Measurements from ENCODE around the gene EEIG1. TPM values are rescaled to one million over a fixed set of nuclear protein-coding genes. Genes with fewer than 3 reads are reported as not detected.

The EEIG1 gene
- total and polyA plus RNA-seq, 7 donors, result 3.6 to 11.4 (median 6.1) TPM

DNA sequence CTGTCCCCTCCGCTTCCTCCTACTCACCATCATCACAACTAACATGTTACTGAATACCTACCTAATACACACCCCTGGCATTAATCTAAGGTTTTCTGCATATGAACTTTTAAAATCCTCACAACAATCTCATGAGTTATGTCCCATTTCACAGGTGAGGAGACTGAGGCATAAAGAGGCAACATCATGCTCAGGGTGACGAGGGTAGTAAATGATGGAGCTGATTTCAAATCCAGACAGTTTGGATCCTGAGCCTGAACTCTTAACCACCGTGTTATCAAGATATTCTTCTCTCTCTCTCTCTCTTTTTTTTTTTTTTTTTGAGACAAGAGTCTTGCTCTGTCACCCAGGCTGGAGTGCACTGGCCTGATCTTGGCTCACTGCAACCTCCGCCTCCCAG, 12.9 kb upstream of the EEIG1 start:
- H3K4me3 ChIP-seq, result no peak overlapping the region
- H3K4me1 ChIP-seq, result peaks cover 8% of the 10 kb centered on the region
- no peaks in the 10 kb centered on the region for H3K27me3 ChIP-seq (ENCODE audit: insufficient read depth in 3 of 3, low read length in 2 of 3)
- WGBS, 3 donors, result 88 to 92% (median 91%) methylated on average over 4 of the region's 4 CpGs
- intact Hi-C loops (cut with DNase I), result loop anchor here in 1 of 2 donors (5.0 kb wide), 1 partner anchor 34 kb away; no protein-coding TSS in a partner anchor
- H3K27ac ChIP-seq, result no peak overlapping the region
- no peaks in the 10 kb centered on the region for H3K9me3 ChIP-seq
- DNase-seq, result no peak
- TF ChIP-seq, protein P1, sequence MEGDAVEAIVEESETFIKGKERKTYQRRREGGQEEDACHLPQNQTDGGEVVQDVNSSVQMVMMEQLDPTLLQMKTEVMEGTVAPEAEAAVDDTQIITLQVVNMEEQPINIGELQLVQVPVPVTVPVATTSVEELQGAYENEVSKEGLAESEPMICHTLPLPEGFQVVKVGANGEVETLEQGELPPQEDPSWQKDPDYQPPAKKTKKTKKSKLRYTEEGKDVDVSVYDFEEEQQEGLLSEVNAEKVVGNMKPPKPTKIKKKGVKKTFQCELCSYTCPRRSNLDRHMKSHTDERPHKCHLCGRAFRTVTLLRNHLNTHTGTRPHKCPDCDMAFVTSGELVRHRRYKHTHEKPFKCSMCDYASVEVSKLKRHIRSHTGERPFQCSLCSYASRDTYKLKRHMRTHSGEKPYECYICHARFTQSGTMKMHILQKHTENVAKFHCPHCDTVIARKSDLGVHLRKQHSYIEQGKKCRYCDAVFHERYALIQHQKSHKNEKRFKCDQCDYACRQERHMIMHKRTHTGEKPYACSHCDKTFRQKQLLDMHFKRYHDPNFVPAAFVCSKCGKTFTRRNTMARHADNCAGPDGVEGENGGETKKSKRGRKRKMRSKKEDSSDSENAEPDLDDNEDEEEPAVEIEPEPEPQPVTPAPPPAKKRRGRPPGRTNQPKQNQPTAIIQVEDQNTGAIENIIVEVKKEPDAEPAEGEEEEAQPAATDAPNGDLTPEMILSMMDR (IDR thresholded peaks at IDR 0.05), result no peak
- no peak for ATAC-seq
- no peaks in the 10 kb centered on the region for H3K36me3 ChIP-seq (ENCODE audit: insufficient read depth in 1 of 2, low read depth in 1 of 2)

DNA sequence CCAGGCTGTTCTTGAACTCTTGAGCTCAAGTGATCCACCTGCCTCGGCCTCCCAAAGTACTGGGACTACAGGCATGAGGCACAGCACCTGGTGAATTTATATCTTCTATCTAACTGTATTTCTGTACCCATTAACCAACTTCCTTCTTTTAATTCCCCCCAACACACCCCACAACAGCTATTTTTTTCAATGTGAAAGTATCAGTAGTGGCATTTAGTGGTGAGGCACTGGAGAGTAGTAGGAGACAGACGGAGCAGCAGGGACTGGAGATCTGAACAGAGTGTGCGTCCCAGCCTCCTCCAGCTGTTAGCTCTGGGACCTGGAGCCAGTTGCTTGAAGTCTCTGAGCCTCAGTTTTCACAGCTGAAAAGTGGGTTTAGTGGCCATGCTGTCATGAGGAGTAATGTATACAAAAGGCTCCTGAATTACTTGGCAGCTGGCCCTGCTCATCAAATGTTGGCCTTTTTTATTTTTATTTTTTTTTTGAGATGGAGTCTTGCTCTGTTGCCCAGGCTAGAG, 11.0 kb upstream of the EEIG1 start:
- no peaks in the 10 kb centered on the region for H3K27me3 ChIP-seq (ENCODE audit: insufficient read depth in 3 of 3, low read length in 2 of 3)
- intact Hi-C loops (cut with DNase I), result loop anchor here in 1 of 2 donors (5.0 kb wide), 1 partner anchor 35 kb away; no protein-coding TSS in a partner anchor
- no peak for DNase-seq
- WGBS, 3 donors, result 77 to 88% (median 84%) methylated on average over 3 of the region's 3 CpGs
- no peak overlapping the region for H3K27ac ChIP-seq
- no peak overlapping the region for H3K4me3 ChIP-seq
- no peaks in the 10 kb centered on the region for H3K9me3 ChIP-seq
- no peak for ATAC-seq
- H3K36me3 ChIP-seq (ENCODE audit: insufficient read depth in 1 of 2, low read depth in 1 of 2), result no peaks in the 10 kb centered on the region
- TF ChIP-seq, protein P1 (IDR thresholded peaks at IDR 0.05), result no peak
- peaks cover 9% of the 10 kb centered on the region for H3K4me1 ChIP-seq

DNA sequence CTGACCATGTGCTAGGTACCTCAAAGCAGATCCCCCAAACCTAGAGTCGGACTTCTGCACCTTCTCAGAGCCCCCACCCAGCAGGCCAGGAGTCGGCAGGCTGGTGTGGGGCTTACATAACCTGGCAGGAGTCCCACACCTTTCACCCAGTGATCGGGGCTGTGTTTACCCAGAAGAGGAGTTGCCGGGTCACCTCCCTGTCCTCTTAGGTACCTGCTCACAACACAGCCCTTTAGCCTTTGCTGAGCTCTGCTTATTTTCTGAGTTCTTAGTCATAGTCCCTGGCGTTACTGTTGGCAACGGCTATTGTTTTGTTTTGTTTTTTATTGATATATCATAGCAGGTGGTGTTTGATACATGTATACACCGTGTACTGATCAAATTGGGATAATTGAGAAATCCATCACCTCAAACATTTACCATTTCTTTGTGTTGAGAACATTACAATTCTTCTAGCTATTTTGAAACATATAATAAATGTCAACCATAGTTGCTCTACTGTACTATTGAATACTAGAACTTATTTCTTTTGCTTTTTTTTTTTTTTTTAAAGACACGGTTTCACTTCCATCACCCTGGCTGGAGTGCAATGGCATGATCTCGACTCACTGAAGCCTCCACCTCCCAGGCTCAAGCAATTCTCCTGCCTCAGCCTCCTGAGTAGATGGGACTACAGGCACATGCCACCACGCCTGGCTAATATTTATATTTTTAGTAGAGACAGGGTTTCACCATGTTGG, 10.4 kb upstream of the EEIG1 start:
- no peaks in the 10 kb centered on the region for H3K27me3 ChIP-seq (ENCODE audit: insufficient read depth in 3 of 3, low read length in 2 of 3)

DNA sequence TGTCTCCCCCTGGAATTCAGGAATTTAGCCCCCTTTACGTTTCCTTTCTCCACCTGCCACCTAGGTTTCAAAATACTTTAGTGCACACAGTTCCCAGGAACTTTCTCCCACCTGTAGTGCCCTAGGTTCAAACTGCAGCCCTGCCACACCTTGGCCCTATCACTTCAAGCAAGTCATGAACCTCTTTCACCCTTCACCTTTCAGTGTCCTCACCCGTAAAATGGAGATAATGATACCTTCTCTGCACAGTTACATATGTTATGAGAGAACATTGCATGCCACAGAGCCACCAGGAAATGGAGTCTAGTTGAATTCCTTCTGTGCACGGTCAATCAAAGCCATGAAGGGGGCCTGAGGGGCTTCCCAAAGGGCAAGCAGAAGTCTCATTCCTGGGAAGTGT, 9.8 kb upstream of the EEIG1 start:
- intact Hi-C loops (cut with DNase I), result loop anchor here in 1 of 2 donors (5.0 kb wide), 1 partner anchor 37 kb away; no protein-coding TSS in a partner anchor
- no peak for DNase-seq
- H3K27me3 ChIP-seq (ENCODE audit: insufficient read depth in 3 of 3, low read length in 2 of 3), result no peaks in the 10 kb centered on the region
- H3K4me3 ChIP-seq, result no peak overlapping the region
- no peaks in the 10 kb centered on the region for H3K36me3 ChIP-seq (ENCODE audit: insufficient read depth in 1 of 2, low read depth in 1 of 2)
- H3K9me3 ChIP-seq, result no peaks in the 10 kb centered on the region
- 78 to 84% (median 83%) methylated on average over 3 of the region's 3 CpGs for WGBS, 3 donors
- TF ChIP-seq, protein P1 (IDR thresholded peaks at IDR 0.05), result no peak
- peaks cover 13% of the 10 kb centered on the region for H3K4me1 ChIP-seq
- no peak overlapping the region for H3K27ac ChIP-seq
- no peak for ATAC-seq

More for the DNA sequence above, 10.4 kb upstream of the EEIG1 start:
- TF ChIP-seq, protein P1 (IDR thresholded peaks at IDR 0.05), result no peak
- H3K36me3 ChIP-seq (ENCODE audit: insufficient read depth in 1 of 2, low read depth in 1 of 2), result no peaks in the 10 kb centered on the region
- no peak for ATAC-seq
- H3K9me3 ChIP-seq, result no peaks in the 10 kb centered on the region
- 42 to 52% (median 49%) methylated on average over 10 of the region's 10 CpGs for WGBS, 3 donors
- peaks cover 13% of the 10 kb centered on the region for H3K4me1 ChIP-seq
- H3K27ac ChIP-seq, result no peak overlapping the region
- intact Hi-C loops (cut with DNase I), result loop anchor here in 1 of 2 donors (5.0 kb wide), 1 partner anchor 36 kb away; no protein-coding TSS in a partner anchor
- no peak overlapping the region for H3K4me3 ChIP-seq
- DNase-seq, result no peak
